Endometrial microvascular endothelial cells (primary cell): ENCODE data around the gene ESF1. TPM values are rescaled to one million over a fixed set of nuclear protein-coding genes. Genes with fewer than 3 reads are reported as not detected.

Experiments
- in situ Hi-C: cut with HindIII; loops from 2 replicates; pipeline ENCODE4 v1.10.0; 2017; ENCODE audit warnings: low sequenced_read_pairs, low pct_unique_long_range_greater_than_20kb; ENCODE audit errors: inconsistent ontology term
- total RNA-seq: library from RNA; depleted of rRNA; stranded (reverse); fragments of >200 nt; gene quantifications from one replicate; pipeline ENCODE4 v1.2.3, GENCODE V29; 2015; ENCODE audit errors: inconsistent ontology term

ESF1 gene
- total RNA-seq, 1 donor from 2014 or later = 6.1 TPM

DNA sequence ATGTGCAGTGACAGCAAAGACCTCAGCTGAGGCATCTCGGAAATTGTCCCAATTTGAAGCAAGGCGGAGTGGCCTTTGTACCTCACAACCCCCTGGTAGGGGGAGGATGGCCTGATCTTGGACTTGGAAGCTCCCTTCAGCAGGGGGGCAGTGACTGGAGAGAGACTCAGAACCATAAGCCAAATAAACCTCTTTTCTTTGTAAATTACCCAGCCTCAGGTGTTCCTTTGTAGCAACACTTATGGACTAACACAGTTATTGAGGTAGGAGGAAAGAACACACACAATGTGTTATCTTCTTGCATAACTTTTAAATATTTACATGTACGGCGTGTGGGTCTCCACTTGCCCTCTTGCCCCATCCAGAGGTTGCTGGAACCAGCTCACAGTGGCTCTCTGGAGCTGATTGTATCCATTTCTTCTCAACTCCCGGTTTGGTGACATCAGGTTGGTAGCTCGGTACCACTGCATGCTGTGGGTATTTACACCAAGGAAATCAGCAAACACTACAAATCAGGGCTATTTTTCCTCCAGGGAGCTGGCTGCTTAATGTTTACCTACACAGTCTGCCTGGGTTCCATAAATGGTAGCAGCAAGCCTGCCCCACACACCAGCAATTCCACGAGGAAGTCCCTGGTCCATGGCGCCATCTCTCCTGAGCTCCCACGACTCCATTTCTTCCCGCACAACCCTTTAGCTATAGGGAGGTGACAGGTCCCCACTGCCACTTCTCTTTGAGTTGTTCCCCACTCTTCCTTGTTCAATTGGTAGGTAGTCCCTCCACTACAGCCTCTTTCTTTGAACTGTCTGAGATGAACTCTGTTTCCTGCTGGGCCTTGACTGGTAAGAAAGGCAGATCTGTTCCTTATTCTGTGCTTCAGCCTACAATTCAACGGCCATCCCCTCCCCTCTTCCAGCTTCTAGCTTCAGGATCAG, 91.7 kb downstream of the ESF1 start:
- in situ Hi-C loops = no loop called here

DNA sequence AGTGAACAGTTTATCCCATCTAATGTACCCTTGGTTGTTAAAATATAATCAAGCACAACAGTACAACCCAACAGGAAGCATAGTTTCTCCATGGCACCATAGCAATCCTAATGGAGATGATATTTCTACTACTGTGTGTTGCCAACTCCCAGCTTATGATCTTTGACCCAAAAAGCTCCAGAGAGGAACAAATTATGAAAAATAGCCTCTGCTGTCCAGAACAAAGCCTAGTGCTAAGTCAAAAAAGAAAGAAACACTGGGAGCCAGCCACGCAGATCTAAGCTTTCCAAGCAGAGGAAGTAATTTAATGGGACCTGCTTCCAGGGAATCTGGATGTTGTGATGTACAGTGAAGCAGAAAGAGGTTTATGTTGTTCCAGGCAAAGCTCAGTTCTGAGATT, 93.8 kb downstream of the ESF1 start:
- in situ Hi-C loops = no loop called here

DNA sequence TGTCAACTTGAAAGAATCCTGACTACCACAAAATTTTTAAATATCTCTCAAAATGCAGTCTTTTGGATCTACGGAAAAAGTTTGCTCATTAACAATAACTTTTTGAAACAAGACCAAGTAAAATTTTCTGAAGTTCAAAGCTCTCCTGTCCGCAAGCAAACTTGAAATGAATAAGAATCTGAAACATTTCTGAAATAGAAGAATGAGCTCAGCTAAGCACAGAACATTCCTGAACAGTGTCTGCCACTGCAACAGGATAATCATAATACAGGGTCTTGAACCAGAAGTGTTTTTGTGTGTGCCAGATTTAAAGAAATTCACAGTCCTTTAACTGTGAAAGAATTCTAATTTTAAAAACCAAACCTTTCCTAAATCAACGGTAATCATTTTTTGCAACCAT, 96.9 kb downstream of the ESF1 start:
- in situ Hi-C loops = no loop called here

DNA sequence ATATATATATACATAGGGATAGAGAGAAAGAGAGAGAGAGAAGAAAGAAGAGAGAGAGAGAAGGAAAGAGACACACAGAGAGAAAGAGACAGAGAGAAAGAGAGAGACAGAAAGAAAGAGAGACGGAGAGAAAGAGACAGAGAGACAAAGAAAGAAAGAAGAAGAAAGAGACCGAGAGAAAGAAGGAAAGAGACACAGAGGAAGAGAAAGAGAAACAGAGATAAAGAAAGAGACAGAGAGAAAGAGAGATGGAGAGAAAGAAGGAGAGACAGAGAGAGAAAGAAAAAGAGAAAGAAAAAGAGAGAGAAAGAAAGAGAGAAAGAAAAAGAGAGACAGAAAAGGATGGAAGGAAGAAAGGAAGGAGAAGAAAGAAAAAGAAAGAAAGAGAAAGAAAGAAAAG, 99.1 kb downstream of the ESF1 start:
- in situ Hi-C loops = no loop called here

DNA sequence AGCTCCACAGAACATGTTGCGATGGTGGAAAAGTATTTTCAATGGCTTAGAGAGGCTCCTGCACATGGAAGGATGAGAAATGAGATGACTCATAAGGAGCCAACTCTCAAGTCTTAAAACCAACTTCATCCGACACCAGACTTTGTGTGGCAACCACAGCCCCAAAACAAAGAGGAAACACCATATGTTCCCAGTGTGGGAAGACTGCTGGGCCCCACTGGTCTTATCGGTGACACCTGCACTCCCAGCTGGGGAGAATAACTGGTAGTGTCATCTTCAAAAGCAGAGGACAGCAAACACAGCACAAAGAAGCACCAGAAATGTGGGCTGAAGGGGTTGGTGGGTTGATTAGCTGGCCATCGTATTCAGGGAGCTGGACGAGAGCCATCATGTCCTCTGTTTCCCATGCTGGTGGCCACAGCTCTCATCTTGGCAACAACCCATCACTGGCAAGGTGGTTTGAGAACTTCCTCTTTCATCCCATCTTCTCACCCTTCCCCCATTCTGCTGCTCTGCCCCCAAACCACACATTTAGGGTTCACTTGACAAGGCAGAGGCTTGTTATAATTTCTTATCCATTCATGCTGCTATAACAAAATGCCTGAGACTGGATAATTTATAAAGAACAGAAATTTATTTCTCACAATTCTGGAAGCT, 100.0 kb downstream of the ESF1 start:
- in situ Hi-C loops = no loop called here

DNA sequence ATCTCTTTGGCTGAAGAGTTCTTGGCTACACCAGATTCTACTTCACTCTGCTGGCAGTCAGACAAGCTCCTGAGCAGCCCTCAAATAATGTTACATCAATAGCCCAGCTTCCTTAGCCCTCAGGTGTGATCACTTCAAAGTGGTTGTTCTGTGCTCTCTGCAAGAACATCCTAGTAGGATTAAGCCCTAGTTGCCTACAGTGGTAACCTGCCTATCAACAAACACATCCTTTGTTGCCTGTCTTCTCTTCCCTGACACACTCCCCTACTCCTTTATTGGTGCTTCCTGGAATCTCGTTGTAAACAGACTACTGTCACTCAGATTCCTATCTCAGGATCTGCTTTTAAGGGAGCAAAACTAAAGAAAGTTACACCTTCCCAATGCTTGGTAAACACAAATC, 100.9 kb downstream of the ESF1 start:
- in situ Hi-C loops = no loop called here

DNA sequence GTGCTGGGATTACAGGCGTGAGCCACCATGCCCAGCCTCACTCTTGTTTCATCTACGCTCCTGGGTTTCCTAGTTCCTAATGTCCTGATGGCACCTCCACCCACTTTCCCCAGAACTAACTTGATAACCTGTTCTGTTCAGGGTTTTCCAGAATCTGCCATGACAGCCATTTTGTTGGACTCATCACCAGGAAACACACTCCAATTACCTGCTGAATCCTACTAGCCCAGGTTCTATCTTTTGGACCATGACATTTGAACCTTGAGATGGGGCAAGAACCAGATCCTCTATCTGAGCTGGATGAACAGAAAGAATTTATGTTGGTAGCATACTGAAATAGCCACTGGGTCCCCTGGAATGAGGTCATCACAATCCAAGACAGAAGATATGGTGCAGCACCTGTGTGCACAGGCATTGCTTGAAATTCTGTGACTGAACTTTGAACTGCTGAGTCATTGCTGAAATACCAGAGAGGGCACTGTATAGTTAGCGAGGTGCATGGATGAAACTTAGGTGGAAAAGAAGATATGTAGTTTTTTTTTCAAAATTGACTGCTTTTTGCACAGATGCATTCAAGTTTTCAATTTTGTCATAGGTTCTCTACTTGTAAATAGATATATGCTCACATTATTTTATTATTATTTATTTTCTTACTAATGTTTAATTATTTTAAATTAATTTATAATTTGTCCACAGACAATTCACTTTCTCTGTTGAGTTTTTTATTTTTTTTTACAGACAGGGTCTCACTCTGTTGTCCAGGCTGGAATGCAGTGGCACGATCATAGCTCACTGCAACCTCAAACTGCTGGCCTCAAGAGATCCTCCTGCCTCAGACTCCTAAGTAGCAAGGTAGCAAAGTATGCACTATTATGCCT, 103.2 kb downstream of the ESF1 start:
- in situ Hi-C loops = no loop called here

DNA sequence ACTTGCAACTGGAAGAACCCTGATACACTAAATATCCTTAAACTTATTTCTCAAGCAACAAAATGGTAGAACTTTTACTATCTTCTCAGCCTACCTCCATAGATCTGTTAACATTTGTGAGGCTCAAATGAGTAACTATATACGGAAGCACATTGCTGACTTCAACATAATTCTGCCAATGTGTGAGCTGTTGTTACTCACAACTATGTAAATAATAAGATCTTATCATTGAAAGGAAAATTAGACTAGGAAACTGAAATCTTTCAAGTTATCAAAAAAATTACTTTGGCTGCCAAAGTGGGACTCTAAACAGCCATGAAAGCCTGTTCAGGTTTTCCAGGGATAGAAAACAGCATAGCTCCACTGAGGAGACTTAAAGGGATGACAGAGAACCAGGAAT, 105.8 kb downstream of the ESF1 start:
- in situ Hi-C loops = no loop called here

DNA sequence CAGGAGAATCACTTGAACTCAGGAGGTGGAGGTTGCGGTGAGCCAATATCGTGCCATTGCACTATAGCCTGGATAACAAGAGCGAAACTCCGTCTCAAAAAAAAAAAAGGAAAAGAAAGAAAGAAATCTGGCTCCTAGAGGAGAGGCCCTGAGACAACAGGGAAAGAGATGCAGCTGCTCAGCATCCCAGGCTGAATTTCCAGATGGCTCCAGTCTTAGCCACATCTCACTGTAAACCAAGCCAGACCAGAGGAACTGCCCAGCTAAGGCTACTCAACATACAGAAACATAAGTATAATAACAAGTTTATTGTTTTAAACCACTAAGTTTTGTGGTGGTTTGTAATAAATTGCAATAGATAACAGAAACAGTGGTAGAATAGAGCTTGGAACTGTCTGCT, 107.5 kb downstream of the ESF1 start:
- in situ Hi-C loops = no loop called here

DNA sequence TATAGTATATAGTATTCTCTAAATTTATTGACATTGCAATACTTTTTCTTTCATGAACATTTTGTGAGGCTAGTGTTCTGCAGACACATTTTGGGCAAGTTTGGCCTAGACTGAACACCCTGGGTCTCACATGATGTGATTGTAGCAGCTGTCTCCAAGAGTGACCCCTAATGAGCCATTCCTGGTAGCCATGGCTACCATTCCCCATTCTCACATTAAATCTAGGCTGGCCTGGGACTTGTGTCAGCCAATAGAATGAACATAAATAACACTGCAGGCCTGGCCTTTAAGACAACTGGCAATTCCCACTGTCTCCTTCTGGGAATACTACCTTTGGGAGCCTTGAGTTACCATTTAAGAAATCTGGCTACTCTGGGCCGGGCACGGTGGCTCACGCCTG, 108.0 kb downstream of the ESF1 start:
- in situ Hi-C loops = no loop called here

DNA sequence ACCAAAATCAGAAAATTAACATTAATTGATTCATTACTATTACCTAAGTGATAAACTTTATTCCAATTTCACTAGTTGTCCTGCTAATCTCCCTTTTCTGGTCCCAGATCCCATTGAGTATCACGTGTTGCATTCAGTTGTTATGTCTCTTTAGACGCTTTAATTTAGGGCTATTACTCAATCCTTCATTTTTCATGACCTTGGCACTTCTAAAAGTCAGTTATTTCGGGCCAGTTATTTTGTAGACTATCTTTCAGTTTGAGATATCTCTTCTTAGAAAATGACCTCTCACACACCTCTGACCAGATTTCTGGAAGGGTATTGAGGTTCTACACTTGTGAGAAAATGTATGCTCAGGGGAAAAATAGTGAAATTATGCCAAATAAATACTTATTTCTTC, 112.0 kb downstream of the ESF1 start:
- in situ Hi-C loops = no loop called here

DNA sequence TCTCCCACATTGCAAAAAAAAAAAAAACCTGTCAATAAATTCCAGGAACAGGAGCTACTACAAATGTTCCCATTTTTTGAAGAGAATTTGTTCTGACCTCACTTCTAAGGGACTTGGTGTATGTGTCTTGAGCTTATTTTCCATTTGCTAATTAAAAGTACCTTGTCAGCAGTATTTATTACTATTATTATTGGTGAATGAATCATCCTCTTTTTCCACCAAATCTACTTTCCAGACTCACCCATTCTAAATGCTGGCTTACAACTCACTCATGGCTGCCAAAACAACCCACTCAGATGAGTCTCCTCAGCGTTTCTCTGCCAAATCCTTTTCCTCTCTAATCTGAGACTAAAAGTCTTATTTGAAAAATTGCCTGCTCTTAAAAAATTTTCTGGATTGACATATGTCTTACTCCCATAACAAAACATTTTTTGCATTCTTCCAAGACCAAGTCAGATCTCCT, 112.8 kb downstream of the ESF1 start:
- in situ Hi-C loops = no loop called here

DNA sequence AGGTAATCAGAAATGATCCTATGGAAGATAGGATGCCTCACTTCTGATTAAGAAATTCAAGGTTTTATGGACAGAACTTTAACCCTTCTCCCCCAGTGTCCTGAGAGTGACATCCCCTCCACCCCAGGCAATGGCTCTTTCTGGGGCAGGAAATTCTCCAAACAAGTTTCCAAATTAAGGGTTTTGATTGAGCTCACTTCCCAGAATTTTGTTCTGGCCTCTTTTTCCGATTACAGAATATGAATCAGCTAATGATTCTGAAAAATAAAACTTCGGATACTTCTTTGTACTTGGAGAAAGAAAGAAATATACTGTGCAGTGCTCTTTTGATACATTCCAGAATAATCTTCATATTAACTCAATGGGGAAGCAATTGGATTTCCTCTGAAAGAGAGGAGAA, 113.2 kb downstream of the ESF1 start:
- in situ Hi-C loops = no loop called here

DNA sequence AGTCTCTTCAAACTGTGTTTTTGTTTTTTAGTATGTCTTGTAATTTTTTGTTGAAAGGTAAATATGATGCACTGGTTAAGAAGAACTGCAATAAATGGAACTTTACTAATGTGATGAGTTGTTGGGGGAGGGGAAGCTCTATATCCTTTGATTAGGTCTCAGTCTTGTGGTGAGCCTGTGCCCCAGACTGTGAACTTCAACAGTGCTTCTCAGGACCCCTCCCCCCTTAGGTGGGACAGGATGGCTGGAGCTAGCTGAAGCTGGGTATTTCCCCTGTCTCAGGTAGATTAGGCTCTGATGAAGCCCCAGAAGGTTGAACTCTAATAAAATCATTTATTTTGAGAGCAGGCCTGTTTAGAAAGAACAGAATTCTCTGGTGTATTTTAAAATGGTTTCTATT, 114.6 kb downstream of the ESF1 start:
- in situ Hi-C loops = no loop called here

DNA sequence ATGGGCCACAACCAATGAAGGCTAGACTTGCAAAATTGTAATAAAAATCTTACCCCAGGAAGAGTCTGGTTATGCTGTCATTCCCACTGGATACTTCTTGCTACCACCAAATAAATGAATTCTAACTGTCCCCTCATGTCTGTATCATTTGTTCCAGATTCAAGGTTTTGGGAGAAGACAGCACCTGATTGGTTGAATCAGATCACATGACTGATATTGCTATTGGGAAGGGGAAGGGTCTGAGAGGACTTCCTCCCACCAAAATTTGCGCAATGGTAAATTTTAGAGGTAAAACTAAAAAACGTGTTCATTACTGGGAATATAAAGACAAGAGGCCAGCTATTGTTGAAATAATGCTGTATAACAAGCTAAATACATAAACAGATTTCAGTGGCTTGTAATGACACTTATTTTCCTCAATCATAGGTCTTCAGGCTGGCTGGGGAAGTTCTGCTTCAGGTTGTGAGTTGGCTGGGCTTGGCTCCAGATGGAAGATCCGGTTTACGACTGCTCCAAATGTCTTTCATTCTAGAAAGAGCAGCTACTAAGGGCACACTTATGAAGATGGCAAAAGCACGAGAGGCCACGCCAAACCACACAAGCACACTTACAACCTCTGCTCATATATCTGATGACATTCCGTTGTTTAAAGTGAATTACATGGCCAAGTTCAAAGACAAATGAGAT, 118.9 kb downstream of the ESF1 start:
- in situ Hi-C loops = no loop called here
